GM12873 (cell line): ENCODE results near the gene ANKRD39.

Experiments used
- TF ChIP-seq, protein P1 (sequence below): IDR thresholded peaks from 2 replicates; pipeline ENCODE4 v1.5.1; 2012; ENCODE audit warnings: low read depth, mild to moderate bottlenecking, moderate library complexity, low read length, control low read depth; ENCODE audit not compliant: insufficient read depth; ENCODE audit errors: missing control alignments

Gene ANKRD39

DNA sequence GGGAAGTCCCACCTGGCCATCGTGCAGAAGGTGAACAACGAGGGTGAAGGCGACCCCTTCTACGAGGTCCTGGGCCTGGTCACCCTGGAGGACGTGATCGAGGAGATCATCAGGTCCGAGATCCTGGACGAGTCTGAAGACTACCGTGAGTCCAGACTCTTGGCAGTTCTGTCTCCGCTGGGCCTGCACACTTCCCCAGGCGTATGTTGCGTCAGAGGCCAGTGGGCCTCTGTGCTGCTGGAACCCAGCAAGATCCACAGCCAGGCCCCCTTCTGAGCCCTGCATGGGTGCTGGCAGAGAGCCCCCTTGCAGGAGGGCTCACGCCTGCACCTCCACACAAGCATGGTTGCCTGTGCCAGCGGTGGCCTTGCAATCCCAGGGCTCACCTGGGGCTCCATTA lies 32.8 kb downstream of the ANKRD39 start:
- TF ChIP-seq, protein P1, sequence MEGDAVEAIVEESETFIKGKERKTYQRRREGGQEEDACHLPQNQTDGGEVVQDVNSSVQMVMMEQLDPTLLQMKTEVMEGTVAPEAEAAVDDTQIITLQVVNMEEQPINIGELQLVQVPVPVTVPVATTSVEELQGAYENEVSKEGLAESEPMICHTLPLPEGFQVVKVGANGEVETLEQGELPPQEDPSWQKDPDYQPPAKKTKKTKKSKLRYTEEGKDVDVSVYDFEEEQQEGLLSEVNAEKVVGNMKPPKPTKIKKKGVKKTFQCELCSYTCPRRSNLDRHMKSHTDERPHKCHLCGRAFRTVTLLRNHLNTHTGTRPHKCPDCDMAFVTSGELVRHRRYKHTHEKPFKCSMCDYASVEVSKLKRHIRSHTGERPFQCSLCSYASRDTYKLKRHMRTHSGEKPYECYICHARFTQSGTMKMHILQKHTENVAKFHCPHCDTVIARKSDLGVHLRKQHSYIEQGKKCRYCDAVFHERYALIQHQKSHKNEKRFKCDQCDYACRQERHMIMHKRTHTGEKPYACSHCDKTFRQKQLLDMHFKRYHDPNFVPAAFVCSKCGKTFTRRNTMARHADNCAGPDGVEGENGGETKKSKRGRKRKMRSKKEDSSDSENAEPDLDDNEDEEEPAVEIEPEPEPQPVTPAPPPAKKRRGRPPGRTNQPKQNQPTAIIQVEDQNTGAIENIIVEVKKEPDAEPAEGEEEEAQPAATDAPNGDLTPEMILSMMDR: no peak

DNA sequence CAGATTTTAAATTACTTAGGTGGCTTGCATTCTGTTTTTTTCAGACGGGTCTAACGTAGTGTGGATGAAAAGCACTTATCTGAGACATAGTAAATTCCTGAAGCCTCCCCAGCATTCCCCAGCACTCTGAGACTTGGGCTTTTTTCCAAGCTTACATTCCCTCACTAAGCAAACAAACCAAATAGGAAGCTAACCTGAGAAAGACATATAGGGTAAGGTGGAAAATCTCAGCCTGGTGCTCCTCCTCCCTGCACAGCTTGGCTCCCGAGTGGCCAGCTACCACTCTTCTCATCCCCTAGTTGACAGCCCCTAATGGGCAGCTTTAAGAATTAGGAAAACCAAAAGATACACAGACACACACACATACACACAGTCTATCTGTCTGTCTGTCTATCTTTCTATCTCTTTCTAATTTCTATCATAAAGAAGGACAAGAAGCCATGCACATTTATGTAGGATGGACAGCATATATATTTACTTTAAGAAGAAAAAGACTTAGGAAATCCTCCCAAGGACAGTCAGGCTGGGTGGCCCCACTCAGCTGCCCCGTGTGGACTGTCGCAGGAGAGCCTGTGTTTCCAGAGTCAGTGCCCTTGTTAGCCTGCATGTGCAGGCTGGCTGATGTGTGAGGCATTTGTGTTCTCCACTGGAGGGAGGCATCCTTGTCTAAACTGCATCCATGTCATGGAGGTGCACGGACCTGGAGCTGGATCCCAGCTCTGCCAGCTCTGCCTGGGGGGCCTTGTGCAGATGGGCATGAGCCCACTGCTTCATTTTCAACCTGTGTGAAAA lies 33.5 kb downstream of the ANKRD39 start:
- TF ChIP-seq, protein P1: no peak

DNA sequence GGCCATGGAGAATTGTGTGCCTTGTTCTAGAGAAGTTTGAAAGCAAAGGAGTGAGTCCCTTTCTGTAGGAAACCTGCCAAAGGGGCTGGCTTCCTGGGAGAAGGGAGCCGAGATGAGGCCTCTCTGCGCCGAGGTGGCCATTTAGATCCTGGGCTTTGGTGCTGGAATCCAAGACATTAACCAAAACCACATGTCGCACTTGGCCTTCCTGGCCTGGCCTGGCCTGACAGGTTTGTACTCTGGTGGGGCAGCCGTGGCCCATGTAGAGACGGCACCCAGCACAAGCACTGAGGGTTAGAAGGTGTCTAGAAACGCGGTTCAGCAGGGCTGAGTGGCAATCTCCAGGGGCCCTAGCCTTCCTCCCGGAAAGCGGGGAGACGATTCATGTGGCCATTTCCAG lies 34.6 kb downstream of the ANKRD39 start:
- TF ChIP-seq, protein P1: no peak

DNA sequence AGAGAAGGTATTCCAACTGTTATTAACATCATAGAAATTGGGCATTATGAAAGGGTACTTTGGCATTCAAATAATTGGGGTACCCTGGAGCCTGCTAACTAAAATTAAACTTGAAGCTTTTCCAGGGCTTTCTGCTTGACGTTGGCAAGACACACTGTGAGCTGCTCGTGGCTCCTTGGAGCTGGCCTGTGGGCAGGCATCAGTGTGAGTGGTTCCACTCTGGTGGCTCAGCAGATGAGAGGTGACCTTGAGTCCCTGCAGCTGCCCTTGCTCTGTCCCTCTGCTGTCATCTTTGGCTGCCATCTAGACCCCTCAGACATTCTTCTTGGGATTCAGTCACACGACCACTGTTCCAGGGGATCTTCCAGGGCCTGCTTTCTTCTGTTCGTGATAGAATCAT lies 35.0 kb downstream of the ANKRD39 start:
- TF ChIP-seq, protein P1: no peak

DNA sequence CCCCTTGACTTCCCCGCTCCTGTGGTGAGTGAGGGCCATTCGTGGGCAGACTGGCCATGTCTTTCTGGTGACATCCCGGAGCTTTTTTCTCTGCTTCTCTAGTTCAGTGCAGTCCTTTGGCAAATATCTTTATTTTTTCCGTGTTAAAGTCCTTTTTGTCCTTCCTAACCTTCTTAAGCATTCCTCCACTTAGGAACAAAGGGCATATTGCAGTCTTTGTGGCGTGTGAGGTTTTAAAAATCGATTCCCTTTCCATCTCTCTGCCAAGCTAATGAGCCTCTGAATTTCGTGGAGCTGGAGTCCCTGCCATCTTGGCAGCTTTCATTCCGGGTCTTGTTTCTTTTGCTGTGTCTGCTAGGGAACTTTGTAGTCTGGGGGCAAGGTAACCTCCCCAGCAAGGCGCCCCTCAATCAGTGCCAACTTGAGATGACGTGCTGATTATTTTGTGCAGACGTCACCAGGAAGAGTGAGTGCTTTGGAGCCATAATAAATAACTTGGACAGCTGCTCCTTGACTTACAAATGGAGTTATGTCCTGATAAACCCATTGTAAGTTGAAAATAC lies 36.6 kb downstream of the ANKRD39 start:
- TF ChIP-seq, protein P1: no peak

DNA sequence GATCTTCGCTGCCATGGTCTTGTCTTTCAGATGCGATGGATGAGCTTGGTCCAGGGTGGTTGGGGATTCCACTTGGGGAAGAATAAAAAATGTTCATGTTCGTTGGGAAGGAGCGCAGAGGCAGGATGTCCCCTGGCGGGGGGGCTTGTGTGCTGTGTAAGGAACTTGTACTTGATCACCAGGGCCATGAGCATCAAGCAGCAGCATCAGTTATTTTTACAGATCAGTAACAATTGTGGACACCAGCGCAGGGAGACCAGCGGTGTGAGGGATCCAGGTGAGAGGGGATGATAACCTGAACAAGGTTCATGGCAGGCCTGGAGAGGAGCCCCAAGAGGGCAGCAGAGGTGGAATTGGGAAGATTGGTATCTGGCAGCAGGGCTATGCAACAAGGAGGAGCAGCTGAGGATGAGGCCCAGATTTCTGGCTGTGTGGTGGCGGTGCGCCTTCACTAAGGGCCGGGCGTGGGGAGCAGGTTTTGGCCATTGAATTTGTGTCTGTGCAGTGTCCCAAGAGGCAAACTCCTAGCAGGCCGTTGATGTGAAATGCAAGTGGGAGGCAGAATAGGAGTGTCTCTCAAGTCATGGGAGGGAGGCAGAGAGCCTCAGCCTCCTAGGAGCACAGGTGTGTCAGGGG lies 37.8 kb downstream of the ANKRD39 start:
- TF ChIP-seq, protein P1: no peak

DNA sequence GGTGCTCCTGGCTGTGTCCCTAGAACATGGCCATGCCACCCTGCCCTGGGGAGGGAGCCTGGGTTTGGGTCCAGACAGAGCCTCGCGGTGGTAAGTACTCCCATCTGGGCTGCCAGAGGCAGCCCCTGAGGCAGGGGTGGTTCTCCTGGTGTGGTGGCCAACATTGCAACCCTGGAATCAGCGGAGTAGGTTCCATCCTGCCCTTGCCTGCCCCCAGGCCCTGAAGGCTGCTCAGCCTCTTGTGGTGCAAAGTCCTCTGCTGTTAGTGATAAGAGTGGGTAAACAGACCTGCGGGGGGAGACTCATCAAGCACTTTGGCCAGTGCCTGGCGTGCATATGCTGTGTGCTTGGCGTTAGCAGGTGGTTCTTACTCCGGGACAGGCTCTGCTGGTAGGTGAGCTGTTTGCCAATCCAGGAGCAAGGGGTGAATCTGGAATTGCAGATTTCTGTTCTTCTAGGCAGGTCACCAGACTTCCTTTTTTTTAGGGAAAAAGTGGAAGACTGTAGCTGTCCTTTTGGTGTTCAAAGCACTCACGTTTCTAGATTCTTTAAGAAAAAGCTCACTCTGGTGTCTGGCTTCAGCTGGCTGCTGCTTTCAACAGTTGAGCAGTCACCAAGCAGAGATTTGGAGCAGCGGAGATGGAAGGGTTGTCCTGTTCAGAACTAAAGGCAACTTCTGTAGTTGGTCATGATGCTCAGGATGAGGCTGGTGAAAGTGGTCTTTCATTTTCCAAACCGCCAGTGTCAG lies 38.5 kb downstream of the ANKRD39 start:
- TF ChIP-seq, protein P1: no peak
